ENCODE measurements around the gene SNX13.

The SNX13 gene

DNA sequence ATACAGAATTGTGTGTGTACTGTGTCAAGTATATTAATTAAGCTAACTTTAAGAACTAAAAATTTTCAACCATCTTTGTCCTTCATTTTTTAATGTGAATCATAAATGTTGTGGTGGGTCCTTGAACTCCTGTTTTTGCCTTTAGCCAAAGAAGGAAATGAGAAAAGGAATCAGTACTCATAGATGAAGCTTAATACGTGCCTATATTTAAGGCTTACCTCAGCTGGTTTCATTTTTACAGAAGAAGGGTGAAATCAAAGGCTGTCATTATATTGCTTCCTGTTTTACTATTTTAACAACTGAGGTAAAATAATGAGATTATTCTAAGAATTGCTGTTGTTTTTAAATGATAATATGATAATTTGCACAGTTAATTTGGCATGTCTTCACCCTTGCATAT lies 6.3 kb upstream of the SNX13 start:
- DNase-seq: peak; percentile 24

DNA sequence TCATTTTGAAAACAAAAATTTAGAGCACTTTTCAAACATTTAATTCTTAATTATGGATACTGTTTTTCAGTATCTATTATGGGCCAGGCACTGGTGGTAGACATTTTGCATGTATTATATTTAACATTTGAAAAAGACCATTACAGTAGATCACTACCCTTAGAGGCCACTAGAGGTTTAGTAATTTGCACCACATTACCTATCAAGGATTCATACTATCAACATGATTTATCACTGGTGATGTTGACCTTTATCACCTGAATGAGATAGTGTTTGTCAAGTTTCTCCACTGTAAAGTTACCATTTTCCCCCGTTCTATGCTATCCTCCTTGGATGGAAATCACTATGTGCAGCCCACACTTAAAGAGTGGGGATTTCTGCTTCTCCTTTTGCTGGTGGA lies 4.4 kb upstream of the SNX13 start:
- DNase-seq: no peak

DNA sequence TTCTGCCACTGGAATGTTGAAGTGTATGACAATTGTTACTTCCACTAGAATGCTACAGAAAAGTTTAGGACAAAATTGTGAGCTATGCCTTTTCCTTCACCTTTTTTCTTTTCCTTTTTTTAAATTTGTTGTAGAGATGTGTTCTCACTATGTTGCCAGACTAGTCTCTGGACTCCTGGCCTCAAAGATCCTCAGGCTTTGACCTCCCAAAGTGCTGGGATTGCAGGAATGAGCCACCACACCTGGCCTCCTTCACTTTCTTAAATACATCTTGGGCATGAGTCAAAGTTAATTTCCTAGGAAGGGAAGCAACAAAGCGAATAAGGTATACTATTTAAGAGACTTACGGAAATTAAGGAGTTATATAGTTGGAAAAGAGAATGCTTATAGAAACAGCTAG lies 2.7 kb upstream of the SNX13 start:
- no peak for DNase-seq

DNA sequence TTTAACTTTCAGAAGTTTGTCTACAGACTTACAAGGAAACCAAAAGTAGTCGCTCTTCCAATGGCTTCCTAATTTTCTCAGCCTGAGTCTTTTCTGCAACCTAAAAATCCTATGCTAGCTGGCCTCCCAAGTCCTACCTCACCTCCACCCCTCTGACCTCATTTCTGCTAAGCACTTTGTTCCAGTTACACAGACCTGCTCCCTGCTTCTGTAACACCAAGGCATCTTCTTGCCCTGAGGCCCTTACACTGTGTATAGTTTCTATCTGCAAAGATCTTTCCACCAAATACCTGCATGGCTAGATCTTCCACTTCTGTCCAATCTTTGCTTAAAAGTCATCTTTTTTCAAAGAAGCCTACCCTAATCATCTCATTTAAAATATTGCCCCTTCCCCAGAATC lies 1.9 kb upstream of the SNX13 start:
- no peak for DNase-seq

DNA sequence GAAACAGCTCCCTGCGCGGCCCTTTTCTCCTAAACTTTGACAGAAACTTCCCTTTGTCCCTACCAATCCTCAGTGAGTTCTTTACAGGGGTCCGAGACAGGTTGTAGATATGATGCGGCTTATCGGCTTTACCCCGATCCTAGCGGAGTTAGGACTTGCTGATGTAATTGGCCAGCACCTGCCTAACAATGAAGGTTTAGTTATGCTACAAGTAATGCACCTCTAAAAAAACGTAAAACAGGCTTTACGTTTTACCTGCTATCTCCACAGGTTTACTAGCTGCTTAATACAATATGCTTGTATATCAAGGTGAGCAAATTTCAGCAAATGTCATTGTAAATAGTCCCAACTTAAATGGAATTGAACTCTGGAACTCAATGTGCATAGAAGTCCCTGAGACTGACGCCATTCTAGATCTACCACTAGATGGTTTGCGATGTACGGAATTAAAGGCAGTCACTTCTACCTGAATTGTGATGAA lies 697 bp upstream of the SNX13 start:
- DNase-seq: peak; percentile 21

DNA sequence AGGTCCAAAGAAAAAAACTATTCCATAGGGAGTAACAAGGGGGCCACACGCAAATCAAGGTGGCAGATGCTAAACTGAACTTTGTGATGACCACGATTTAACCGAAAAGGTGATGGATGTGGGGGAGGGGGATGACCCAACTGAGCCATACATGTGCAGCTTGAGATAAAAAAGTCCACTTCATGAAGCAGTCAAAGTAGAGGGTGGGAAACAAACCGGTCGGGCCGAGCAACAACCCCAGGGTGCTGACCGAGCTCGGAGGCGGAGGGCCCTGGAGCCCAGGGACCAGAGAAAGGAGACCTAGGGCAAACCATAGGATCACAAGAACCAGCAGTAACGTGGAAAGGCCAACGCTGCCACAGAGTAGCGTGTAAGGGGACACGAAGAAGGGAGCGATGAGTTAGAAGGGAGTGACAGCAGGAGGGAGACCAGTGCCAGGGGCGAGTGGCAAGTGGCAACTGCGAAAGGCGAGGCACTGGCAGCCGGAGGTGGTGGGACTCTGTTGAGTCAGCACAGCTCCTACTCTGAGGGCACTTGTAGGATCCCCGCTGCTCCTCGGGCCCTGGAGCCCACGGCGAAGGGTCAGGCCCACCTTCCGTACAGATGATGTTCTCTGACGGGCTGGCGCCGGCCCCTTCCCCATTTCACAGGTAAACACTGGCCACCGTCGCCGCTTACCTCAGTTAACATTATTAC lies 540 bp downstream of the SNX13 start:
- peak; percentile 51 for DNase-seq

DNA sequence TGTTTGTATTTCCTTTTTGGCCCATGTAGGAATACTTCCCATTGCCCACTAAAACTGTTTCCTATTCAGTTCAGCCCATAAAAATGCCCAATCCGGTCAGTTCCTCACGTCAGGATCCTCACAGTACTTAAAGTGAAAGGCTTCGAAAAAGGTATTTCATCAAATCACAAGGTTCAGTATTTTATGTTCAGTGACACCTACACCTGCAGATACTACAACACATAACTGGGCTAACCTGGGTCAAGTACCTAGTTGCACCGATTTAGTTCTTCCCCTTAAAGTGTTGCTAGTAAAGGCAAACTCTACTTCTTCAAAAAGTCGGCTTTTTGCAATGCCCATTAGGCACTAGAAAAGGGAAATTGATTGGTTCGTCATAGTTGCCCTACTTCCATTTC lies 1.1 kb downstream of the SNX13 start:
- DNase-seq: peak; percentile 18

DNA sequence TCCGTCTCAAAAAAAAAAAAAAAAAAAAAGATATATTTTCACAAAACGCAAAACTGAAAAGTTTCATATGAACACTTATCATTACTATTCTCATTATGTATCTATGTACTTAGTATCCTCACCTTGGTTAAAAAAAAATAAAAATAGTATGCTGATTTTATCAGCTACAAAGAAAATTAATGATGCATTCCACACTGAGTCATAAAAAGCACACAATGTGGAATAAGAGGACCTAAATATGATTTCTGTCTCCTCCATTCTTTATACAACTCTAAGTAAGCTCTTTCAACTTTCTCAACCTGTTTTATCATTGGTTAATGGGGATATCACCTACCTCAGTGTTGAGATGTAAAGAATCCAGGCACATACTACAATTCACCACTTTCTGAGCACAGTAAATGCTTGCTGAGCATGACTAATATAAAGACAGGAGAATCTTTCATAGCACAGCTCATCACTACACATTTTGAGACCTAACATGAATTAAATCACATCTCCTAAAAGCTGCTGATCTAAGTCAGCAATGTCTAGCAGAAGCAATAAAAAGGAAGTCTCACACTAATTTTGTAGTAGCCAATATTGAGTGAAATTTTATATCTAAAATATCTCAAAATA lies 2.7 kb downstream of the SNX13 start:
- no peak for DNase-seq

DNA sequence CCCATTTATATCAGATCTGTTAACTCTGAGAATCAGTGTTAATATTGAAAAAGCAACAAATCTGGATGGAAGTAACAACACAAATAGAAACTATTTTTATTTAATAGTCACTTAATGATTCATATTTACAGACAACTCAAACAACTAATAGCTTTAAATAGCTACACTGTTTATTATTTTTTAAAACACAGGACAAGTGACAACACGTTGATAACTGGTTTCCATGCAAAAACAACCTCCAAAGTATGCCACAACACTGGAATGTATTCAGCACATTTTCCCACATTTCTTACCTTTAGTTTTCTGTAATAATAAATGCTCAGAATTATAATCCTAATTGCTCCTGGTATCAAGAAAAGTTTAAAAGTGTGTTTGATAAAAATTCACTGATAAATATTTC lies 4.0 kb downstream of the SNX13 start:
- no peak for DNase-seq

DNA sequence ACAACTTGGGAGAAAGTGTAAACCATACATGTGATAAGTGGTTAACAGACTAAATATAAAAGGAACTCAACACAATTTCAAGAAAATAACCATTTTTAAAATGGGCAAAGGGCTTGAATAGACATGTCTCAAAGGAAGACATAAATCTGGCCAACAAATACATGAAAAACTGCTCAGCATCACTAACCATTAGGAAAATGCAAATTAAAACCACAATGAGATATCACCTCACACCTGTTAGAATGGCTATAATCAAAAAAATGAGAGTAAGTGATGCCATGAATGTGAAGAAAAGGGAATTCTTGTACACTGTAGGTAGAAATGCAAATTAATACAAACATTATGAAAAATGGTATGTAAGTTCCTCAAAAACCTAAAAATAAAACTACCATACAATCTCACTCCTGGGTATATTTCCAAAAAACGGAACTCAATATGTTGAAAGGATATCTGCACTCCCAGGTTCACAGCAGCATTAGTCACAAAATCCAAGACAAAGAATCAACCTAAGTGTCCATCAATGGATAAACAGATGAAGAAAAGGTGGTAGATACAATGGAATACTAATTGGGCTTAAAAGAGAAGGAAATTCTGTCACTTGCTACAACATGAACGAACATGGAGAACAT lies 5.6 kb downstream of the SNX13 start:
- DNase-seq: no peak

DNA sequence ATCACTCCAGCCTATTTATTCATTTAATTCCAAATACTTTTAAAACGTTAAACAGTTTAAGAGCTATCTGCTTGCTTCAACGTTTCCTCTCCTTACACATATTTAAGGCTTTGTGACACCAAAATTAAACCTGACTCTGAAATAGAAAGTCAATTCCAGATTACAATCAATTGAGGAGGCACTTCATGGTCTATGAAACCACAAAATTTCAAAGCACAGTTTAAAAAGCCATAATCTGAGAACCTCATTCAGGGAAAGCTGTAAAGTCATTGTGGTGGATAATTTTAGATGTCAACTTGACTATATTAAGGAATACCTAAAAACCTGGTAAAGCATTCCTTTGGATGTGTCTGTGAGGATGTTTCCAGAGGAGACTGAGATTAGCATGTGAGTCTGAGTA lies 6.2 kb downstream of the SNX13 start:
- no peak for DNase-seq

DNA sequence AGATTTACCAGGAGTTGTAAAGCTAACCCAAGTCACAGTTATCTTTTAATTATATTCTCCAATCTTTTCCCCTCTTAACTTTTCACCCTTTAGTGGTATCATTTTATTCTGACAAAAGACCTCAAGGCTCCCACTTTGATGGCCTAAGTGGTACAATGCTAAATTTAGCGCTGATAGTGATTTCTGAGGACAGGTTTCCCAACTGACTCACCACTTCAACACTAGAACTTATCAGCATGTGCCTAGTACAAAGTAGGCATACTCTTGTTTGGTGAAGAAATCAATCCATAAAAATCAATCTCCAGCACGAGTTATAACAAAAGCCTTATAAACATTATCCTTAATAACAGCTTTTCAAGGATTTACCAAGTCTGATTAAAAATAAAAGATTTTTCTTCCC lies 7.5 kb downstream of the SNX13 start:
- no peak for DNase-seq

DNA sequence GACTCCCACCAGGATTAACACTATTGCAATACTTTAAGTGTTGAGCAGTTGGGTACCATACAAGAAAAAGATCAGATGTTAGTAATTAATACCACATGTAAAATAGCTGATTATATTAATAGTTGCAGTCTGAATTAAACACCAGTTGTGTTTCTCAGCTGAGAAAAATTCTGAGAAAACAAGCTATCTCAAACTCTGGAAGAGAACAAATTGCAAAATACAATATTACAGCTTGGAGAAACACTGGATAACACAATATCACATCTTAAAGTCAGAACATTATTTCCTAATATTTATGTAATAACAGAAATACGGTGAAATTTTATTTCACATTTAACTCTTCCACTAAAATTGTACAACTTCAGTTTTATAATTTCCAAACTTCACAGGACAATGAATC lies 9.2 kb downstream of the SNX13 start:
- no peak for DNase-seq

DNA sequence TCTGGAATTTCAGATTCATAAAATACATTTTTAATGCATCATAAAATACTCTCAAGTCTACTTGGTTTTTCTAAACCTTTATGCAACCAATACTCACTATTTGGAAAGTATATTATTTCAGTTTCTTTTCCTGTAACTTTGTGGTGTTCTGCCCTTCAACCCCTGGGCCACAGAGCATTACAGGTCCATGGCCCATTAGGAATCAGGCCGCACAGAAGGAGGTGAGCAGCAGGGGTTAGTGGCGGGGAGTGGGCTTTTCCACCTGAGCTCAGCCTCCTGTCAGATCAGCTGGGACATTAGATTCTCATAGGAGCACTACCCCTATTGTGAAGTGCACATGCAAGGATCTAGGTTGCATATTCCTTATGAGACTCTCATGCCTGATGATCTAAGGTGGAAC lies 9.7 kb downstream of the SNX13 start:
- no peak for DNase-seq

DNA sequence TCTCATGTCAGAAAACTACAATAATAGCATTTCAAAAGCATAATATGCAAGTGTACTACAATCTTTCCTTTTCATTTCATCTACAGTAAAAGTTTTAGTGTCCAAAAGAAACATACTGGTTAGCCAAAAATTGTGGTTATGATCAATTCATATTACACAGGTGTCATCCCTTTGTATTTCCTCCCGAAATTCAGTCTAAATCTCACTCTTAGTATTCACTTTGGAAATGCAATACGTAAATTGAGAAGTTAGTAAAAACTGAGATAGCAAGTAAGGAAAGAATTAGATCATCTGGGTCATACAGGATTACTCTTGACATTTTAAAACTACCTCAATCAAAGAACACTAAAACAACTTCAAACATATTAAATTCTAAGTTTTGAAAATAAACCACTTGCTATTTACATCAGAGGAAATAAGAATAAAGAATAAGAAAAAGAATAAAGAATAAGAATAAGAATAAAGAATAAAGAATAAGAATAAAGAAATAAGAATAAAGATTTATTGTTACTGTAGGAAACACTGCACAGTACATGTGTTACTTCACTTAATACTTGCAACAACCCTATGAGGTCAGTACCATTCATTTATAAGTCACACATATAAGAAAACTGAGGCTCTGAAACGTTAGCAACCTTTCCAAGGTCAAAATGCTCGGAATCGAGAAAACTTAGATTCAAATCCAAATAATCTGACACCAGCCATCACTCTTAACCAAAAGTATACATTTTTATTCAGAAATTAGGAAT lies 10.5 kb downstream of the SNX13 start:
- no peak for DNase-seq

DNA sequence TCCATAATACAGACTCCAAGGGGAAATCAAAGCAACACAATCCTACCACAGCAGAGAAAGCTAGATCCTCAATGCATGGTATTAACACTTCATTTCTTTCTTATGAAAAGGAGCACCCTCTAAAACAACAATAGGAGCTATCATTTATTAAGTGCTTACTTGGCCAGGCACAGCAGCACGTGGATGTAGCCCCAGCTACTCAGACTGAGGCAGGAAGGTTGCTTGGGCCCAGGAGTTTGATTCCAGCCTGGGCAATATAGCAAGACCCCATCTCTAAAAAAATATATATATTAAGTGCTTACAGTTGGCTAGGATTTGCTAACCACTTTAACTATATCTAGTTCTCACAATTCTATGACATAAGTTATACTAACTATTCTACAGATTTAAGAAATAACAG lies 12.2 kb downstream of the SNX13 start:
- DNase-seq: no peak

DNA sequence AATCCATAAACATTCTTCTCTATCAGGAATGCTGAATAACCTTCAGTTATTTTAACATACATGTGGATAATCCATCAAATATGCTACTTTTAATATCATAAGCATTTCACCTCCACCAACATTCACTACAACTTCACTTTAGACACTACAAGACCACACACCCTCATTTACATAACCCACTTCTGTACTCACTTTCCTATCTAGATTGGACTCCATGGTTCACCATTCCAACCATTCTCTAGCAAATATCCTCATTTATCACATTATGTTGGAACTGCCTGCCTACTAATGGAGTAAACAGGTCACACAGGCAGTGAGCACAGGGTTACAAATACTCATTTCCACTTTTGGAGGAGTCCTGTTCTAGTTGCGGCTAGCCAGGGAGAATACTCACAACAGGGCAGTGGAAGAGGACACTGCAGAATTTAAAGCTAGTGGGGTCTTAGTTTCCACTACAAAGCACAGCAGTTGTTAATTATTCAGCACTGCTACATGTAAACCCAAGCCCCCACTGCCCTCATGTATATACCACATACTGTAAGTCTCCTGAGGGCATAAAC lies 18.4 kb downstream of the SNX13 start:
- DNase-seq: no peak

DNA sequence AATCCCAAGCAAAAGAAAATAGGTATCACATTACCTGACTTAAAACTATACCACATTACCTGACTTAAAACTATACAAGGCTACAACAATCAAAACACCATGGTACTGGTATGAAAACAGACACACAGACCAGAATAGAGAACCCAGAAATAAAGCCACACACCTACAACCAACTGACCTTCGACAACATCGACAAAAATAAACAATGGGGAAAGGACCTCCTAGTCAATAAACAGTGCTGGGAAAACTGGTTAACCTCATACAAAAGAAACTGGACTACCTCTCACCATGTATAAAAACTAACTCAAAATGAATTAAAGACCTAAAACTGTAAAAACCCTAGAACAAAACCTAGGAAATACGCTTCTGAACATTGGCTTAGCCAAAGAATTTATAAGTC lies 22.5 kb downstream of the SNX13 start:
- DNase-seq: no peak

DNA sequence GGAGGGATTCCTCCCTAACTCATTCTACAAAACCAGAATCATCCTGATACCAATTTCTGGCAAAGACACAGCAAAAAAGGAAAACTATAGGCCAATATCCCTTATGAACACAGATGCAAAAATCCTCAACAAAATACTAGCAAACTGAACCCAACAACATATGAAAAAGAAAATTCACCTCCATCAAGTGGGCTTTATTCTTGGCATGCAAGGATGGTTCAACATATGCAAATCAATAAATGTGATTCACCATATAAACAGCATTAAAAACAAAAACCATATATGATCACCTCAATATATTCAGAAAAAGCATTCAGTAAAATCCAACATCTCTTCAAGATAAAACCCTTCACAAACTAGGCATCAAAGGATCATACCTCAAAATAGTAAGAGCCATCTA lies 23.5 kb downstream of the SNX13 start:
- no peak for DNase-seq

DNA sequence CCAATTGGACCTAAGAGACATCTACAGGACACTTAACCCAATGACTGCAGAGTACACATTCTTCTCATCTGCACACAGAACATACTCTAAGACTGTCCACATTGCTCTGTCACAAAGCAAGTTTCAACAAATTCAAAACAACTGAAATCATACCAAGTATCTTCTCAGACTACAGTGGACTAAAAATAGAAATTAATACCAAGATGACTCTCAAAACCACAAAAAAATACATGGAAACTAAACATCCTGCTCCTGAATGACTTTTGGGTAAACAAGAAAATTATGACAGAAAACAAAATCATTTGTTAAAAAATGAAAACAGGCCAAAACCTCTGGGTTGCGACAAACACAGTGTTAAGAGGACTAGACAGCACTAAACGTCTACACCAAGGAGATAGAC lies 24.5 kb downstream of the SNX13 start:
- DNase-seq: no peak

DNA sequence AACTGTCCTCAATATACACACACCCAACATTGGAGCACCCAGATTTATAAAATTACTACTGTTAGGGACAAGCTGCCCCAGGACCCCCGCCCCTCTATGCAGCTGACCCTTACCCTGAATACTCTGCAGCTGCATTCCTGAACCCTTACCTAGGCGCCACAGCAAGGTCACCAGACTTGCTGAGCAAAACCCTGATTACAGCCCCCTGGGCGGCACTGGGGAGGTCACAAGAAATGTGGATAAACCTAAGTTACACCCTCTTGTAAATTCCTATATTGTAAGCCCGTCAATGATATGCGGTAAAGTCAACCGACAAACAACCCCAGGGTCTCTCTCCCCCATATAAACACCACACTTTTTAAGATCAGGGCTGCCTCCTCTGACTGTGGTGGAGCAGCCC lies 25.1 kb downstream of the SNX13 start:
- DNase-seq: no peak

DNA sequence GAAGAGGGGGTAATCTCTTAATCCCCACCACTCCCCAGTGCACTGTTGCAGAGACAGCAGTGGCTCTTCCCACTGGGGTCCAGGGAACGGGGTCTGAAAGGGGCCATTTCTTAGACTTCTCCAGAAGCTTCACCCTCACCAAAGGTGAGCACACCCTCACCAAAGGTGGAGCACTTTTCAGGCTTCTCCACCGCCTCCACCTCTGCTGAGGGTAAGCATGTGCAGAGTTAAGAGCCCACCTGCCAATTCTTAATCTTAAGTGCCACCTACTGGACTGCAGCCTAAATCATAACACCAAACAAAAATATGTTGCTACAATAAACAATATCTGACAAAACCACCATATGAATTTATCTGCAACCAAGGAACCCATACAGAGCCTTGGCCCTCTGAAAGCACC lies 27.0 kb downstream of the SNX13 start:
- no peak for DNase-seq

DNA sequence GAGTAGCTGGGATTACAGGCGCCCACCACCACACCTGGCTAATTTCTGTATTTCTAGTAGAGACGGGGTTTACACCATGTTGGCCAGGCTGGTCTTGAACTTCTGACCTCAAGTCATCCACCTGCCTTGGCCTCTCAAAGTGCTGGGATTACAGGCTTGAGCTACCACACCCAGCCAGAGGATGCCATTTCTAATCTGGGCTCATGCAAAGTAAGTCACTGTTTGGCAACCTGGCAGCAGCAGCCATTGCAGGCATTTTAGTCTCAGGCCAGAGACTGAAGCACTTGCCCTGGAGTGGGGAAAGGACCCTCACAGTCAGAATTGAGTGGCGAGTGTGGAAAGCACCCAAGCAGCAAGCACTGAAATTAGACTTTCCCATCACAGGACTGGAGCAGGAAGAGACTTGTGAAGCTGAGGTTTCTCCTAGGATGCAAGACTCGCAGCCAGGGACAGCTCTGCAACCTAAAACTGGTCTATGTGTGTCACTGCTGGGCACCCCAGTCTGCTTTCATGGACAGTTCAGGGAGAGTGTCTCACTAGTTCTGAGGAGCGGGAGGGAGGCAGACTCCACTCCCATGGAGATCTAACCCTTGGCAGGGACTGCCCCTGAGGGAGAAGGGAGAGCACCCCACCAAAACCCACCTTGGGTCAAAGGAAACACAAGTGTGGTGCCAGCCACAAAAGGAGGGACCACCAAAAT lies 27.6 kb downstream of the SNX13 start:
- DNase-seq: no peak

All from CD4-positive, alpha-beta T cell treated with Interleukin-17A for 1 hour (primary cell).